Measurements from ENCODE around the gene MEN1. TPM values are rescaled to one million over a fixed set of nuclear protein-coding genes. Genes with fewer than 3 reads are reported as not detected.

Gene MEN1
- total and polyA plus RNA-seq, 7 donors: 6.8 to 26.1 (median 9.4) TPM

DNA sequence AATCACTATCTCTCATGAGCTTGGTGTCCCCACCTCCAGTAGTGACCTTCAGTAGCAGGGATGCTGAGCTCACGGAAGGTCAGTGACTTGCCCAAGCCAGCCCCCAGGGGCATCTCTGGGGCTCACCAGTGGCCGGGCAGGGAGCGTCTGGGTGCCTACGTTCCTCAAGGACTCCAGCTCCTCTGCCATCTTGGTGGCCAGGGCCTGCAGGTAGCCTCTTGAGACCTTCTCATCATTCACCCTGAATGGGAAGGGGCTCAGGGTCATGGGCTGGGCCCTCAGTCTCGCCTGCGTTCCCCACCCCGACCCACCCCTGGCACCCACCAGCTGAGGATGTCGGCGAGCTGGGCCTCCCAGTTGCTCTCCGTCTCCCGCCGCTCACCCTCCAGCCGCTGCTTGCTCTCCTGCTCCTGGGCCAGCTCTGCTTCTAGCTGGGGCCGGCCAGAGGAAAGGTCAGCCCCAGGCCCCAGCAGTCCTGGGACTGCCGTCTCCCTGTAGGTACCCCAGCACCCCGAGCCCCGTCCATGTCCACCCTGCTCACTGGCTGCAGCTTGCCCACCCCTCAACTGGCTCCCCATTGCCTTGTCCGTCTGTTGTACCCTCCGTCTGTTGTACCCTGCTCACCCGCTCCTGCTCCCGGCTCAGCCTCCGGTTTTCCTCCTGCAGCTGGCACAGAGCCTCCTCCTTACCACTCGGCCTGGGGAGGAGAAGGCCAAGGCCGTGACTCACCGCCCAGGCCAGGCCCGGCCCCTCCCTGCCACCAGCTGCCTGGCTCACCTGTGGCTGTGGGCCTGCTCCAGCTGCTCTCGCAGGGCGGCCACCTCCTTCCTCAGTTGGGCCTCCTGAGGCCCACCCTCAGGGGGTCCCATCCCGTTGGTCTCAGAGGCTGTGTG, 24.6 kb upstream of the MEN1 start:
- H3K9me3 ChIP-seq: no peaks in the 10 kb centered on the region
- H3K27ac ChIP-seq: no peak overlapping the region
- no peak for TF ChIP-seq POLR2AphosphoS5 (IDR thresholded peaks at IDR 0.05)
- TF ChIP-seq POLR2A (IDR thresholded peaks at IDR 0.05): no peak
- no peak for TF ChIP-seq EP300 (IDR thresholded peaks at IDR 0.05)
- TF ChIP-seq, protein P1, sequence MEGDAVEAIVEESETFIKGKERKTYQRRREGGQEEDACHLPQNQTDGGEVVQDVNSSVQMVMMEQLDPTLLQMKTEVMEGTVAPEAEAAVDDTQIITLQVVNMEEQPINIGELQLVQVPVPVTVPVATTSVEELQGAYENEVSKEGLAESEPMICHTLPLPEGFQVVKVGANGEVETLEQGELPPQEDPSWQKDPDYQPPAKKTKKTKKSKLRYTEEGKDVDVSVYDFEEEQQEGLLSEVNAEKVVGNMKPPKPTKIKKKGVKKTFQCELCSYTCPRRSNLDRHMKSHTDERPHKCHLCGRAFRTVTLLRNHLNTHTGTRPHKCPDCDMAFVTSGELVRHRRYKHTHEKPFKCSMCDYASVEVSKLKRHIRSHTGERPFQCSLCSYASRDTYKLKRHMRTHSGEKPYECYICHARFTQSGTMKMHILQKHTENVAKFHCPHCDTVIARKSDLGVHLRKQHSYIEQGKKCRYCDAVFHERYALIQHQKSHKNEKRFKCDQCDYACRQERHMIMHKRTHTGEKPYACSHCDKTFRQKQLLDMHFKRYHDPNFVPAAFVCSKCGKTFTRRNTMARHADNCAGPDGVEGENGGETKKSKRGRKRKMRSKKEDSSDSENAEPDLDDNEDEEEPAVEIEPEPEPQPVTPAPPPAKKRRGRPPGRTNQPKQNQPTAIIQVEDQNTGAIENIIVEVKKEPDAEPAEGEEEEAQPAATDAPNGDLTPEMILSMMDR (IDR thresholded peaks at IDR 0.05): no peak
- no peaks in the 10 kb centered on the region for H3K27me3 ChIP-seq
- H3K4me1 ChIP-seq: no peaks in the 10 kb centered on the region
- intact Hi-C loops (cut with DNase I): no loop called here
- no peak for DNase-seq
- no peaks in the 10 kb centered on the region for H3K36me3 ChIP-seq
- no peak overlapping the region for H3K4me3 ChIP-seq
- 70 to 88% methylated on average over 29 of the region's 29 CpGs for WGBS, 2 donors

DNA sequence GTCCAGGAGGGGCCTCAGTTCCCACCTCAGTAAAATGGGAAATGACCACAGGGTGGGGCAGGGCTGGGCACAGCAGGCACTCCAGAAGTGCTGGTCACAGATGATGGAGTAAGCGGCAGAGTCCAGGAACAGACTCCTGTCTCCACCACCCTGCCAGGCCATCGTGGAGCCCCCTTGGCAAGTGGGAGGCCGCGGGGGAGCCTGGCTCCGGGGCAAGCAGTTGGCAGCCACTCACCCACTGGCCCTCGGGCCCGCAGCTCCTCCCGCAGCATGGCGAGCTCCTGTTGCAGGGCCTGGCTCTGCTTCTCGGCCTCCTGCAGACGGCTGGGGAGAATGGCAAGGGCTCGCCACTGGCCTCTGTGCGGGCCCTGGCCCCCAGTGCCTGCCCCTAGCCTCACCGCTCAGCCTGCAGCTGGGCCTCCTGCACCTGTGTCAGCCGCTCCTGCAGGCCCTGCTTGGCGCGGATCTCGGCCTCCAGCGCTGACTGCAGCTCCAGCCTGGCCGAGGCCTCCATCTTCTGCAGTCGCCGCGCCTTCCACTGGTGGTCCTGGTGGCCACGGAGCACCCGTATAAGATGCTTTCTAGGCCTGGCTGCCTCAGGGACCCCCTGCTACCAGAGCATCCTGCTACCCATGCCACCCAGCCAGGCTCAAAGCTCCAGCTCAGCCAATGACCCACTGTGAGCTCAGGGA, 23.8 kb upstream of the MEN1 start:
- Histone ChIP-seq H3K9me3 (no peaks in the 10 kb centered on the region), H3K27me3 (no peaks in the 10 kb centered on the region), H3K4me1 (no peaks in the 10 kb centered on the region), H3K4me3 (no peak overlapping the region), H3K27ac (no peak overlapping the region), H3K36me3 (no peaks in the 10 kb centered on the region)
- whole genome bisulfite sequencing, 2 donors: 93 to 94% methylated on average over 25 of the region's 25 CpGs
- intact Hi-C loops (cut with DNase I): no loop called here
- no peak for DNase-seq
- TF ChIP-seq, protein P1 (IDR thresholded peaks at IDR 0.05): no peak
- no peak for TF ChIP-seq POLR2AphosphoS5 (IDR thresholded peaks at IDR 0.05)
- TF ChIP-seq POLR2A (IDR thresholded peaks at IDR 0.05): no peak
- no peak for TF ChIP-seq EP300 (IDR thresholded peaks at IDR 0.05)

DNA sequence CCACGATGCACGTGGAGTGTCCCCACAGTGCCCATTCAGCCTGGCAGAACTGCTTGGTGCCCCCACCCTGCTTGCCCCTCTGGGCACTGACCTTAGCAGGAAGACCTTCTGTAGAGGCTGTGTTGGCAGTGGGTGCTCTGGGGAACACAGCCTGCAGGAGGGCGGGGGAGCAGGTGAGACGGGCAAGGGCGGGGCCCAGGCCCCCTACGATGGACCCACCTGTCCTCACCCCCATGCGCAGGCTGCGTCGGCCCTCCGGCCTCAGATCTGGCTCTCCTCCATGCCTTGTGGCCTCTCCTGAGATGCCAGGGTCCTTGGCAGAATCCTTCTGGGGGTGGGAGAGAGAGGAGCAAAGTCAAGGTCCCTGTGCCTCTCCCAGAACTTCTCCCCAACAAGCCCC, 23.2 kb upstream of the MEN1 start:
- Histone ChIP-seq H3K27ac (no peak overlapping the region), H3K4me3 (no peak overlapping the region), H3K4me1 (no peaks in the 10 kb centered on the region), H3K9me3 (no peaks in the 10 kb centered on the region), H3K27me3 (no peaks in the 10 kb centered on the region), H3K36me3 (no peaks in the 10 kb centered on the region)
- 84 to 92% methylated on average over 10 of the region's 10 CpGs for WGBS, 2 donors
- no peak for DNase-seq
- TF ChIP-seq EP300 (IDR thresholded peaks at IDR 0.05) (no peak), POLR2AphosphoS5 (IDR thresholded peaks at IDR 0.05) (no peak), POLR2A (IDR thresholded peaks at IDR 0.05) (no peak)
- TF ChIP-seq, protein P1 (IDR thresholded peaks at IDR 0.05): no peak
- intact Hi-C loops (cut with DNase I): no loop called here

DNA sequence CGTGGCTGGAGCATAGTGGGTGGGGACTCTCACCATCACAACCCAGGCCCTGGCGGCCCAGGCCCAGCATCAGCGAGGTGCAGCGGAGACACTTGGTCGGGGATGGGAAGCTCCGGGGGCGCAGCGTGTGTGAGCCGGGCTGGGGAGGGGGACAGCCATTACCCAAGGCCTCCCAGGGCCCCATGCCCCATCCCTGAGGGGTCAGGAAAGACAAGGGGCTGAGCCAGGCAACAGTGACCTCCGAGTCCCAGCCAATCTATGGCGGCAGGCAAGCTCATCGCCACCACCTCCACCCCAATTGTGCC, 22.8 kb upstream of the MEN1 start:
- no peak overlapping the region for H3K27ac ChIP-seq
- no peaks in the 10 kb centered on the region for H3K9me3 ChIP-seq
- H3K36me3 ChIP-seq: no peaks in the 10 kb centered on the region
- TF ChIP-seq POLR2A (IDR thresholded peaks at IDR 0.05) (no peak), POLR2AphosphoS5 (IDR thresholded peaks at IDR 0.05) (no peak), EP300 (IDR thresholded peaks at IDR 0.05) (no peak)
- TF ChIP-seq, protein P1 (IDR thresholded peaks at IDR 0.05): no peak
- intact Hi-C loops (cut with DNase I): no loop called here
- H3K4me3 ChIP-seq: no peak overlapping the region
- no peak for DNase-seq
- WGBS, 2 donors: 93 to 94% methylated on average over 12 of the region's 12 CpGs
- no peaks in the 10 kb centered on the region for H3K4me1 ChIP-seq
- no peaks in the 10 kb centered on the region for H3K27me3 ChIP-seq
